HG02763 (cell line): ENCODE results near the gene FAXDC2.

Source experiments
- ATAC-seq: cut with Tn5 transposase; IDR thresholded peaks from one replicate; pipeline ENCODE4 v1.9.1; 2021; ENCODE audit warnings: mild to moderate bottlenecking, moderate library complexity; ENCODE audit not compliant: unreplicated experiment

The FAXDC2 gene

GRCh38 chr5:154850255-154851062 is at the start of gene FAXDC2:
FAXDC2 (minus strand) TSS chr5:154850603; CDS start chr5:154838178, 12,425 bp downstream.
- ATAC-seq = no peak

GRCh38 chr5:154900066-154900465 is 49.7 kb upstream of the FAXDC2 start:
- no peak for ATAC-seq

- no peak for ATAC-seq
Measured at GRCh38 chr5:154899151-154899816, 48.9 kb upstream of the FAXDC2 start.

- ATAC-seq = no peak
Measured at GRCh38 chr5:154898210-154898609, 47.8 kb upstream of the FAXDC2 start.

GRCh38 chr5:154896562-154897165 is 46.3 kb upstream of the FAXDC2 start:
- ATAC-seq = no peak

- no peak for ATAC-seq
Measured at GRCh38 chr5:154895606-154896561, 45.5 kb upstream of the FAXDC2 start.

- ATAC-seq = no peak
Measured at GRCh38 chr5:154893381-154893780, 43.0 kb upstream of the FAXDC2 start.

GRCh38 chr5:154892369-154892771 is 42.0 kb upstream of the FAXDC2 start:
- ATAC-seq = no peak

- ATAC-seq = no peak
Measured at GRCh38 chr5:154885439-154885838, 35.0 kb upstream of the FAXDC2 start.

GRCh38 chr5:154884424-154884823 is 34.0 kb upstream of the FAXDC2 start:
- ATAC-seq = no peak

- ATAC-seq = no peak
Measured at GRCh38 chr5:154881986-154882385, 31.6 kb upstream of the FAXDC2 start.

GRCh38 chr5:154878642-154879335 is 28.4 kb upstream of the FAXDC2 start:
- no peak for ATAC-seq

GRCh38 chr5:154873791-154874331 is 23.5 kb upstream of the FAXDC2 start:
- ATAC-seq = no peak

GRCh38 chr5:154871734-154872133 is 21.3 kb upstream of the FAXDC2 start:
- no peak for ATAC-seq

GRCh38 chr5:154868702-154869101 is 18.3 kb upstream of the FAXDC2 start:
- no peak for ATAC-seq

- no peak for ATAC-seq
Measured at GRCh38 chr5:154866841-154867240, 16.4 kb upstream of the FAXDC2 start.

- no peak for ATAC-seq
Measured at GRCh38 chr5:154865466-154866184, 15.2 kb upstream of the FAXDC2 start.

GRCh38 chr5:154863291-154864080 is 13.1 kb upstream of the FAXDC2 start:
- ATAC-seq = no peak
